ENCODE measurements around the gene KXD1. TPM values are rescaled to one million over a fixed set of nuclear protein-coding genes. Genes with fewer than 3 reads are reported as not detected.
A peak's percentile ranks its signal among the peaks of the same experiment; 100 is the strongest.

Gene KXD1
- total RNA-seq, 3 donors from 2014 or later, result 63.2 to 76.9 (median 68.8) TPM

- Histone ChIP-seq H3K9me3 (no peaks in the 10 kb centered on the region), H3K4me3 (no peak overlapping the region), H3K36me3 (ENCODE audit: low read depth) (no peaks in the 10 kb centered on the region), H3K4me1 (ENCODE audit: low read depth) (peaks cover 27% of the 10 kb centered on the region)
- ATAC-seq (no peak), DNase-seq (no peak)
- intact Hi-C loops (cut with DNase I, micrococcal nuclease), result no loop called here
- no peak for TF ChIP-seq CTCF (IDR thresholded peaks at IDR 0.05)
Observed at GRCh38 chr19:18610556-18611326, 53.1 kb downstream of the KXD1 start.

- no peaks in the 10 kb centered on the region for H3K36me3 ChIP-seq (ENCODE audit: low read depth)
- no peak for ATAC-seq
- H3K9me3 ChIP-seq, result no peaks in the 10 kb centered on the region
- no peak for DNase-seq
- intact Hi-C loops (cut with DNase I, micrococcal nuclease), result no loop called here
- no peak overlapping the region for H3K4me3 ChIP-seq
- peaks cover 27% of the 10 kb centered on the region for H3K4me1 ChIP-seq (ENCODE audit: low read depth)
- no peak for TF ChIP-seq CTCF (IDR thresholded peaks at IDR 0.05)
Observed at GRCh38 chr19:18611327-18612050, 53.8 kb downstream of the KXD1 start.

- peaks cover 26% of the 10 kb centered on the region for H3K4me1 ChIP-seq (ENCODE audit: low read depth)
- ATAC-seq (no peak), DNase-seq (no peak)
- H3K4me3 ChIP-seq, result no peak overlapping the region
- no peaks in the 10 kb centered on the region for H3K36me3 ChIP-seq (ENCODE audit: low read depth)
- TF ChIP-seq CTCF (IDR thresholded peaks at IDR 0.05), result no peak
- intact Hi-C loops (cut with DNase I, micrococcal nuclease), result no loop called here
- H3K9me3 ChIP-seq, result no peaks in the 10 kb centered on the region
Observed at GRCh38 chr19:18612051-18612771, 54.5 kb downstream of the KXD1 start.

- Histone ChIP-seq H3K4me1 (ENCODE audit: low read depth) (peaks cover 22% of the 10 kb centered on the region), H3K9me3 (no peaks in the 10 kb centered on the region), H3K36me3 (ENCODE audit: low read depth) (no peaks in the 10 kb centered on the region), H3K4me3 (no peak within 1 kb of the TSS)
- peak; percentile 17 for ATAC-seq
- no peak for DNase-seq
- intact Hi-C loops (cut with DNase I, micrococcal nuclease), result no loop called here
- TF ChIP-seq CTCF (IDR thresholded peaks at IDR 0.05), result no peak
Observed at GRCh38 chr19:18612772-18613588, 55.3 kb downstream of the KXD1 start, which contains the start of gene TMEM59L. TMEM59L (plus strand) TSS chr19:18612870; CDS start chr19:18612959, 89 bp downstream.
